Superior temporal gyrus (tissue), 1 donor: ENCODE data around the gene PRODH.
A peak's percentile ranks its signal among the peaks of the same experiment; 100 is the strongest.
"Not testable (repeated sequence)": the region's sequence is repeated elsewhere in the genome, so short reads cannot be mapped to it uniquely, and the experiment has no call there.

Experiments used
- DNase-seq: peaks from one replicate; pipeline ENCODE4 v3.0.0-alpha.2; 2016; ENCODE audit errors: extremely low spot score

The PRODH gene

GRCh38 chr22:18968011-18968749 is 32.1 kb upstream of the PRODH start:
- no peak for DNase-seq

- not testable (repeated sequence) for DNase-seq
Observed at GRCh38 chr22:18967391-18968010, 31.4 kb upstream of the PRODH start.

- DNase-seq, result peak; percentile 28
Observed at GRCh38 chr22:18966748-18967147, 30.7 kb upstream of the PRODH start.

GRCh38 chr22:18965526-18966421 is 29.7 kb upstream of the PRODH start:
- DNase-seq, result no peak

GRCh38 chr22:18964501-18965265 is 28.6 kb upstream of the PRODH start:
- DNase-seq, result not testable (repeated sequence)

- not testable (repeated sequence) for DNase-seq
Observed at GRCh38 chr22:18964051-18964450, 28.0 kb upstream of the PRODH start.

GRCh38 chr22:18962308-18962635 is 26.2 kb upstream of the PRODH start:
- no peak for DNase-seq

- not testable (repeated sequence) for DNase-seq
Observed at GRCh38 chr22:18961632-18962307, 25.7 kb upstream of the PRODH start.

GRCh38 chr22:18961201-18961600 is 25.1 kb upstream of the PRODH start:
- not testable (repeated sequence) for DNase-seq

- not testable (repeated sequence) for DNase-seq
Observed at GRCh38 chr22:18960166-18960820, 24.2 kb upstream of the PRODH start.

GRCh38 chr22:18959741-18960140 is 23.6 kb upstream of the PRODH start:
- DNase-seq, result not testable (repeated sequence)

GRCh38 chr22:18959266-18959665 is 23.2 kb upstream of the PRODH start:
- DNase-seq, result not testable (repeated sequence)

- DNase-seq, result not testable (repeated sequence)
Observed at GRCh38 chr22:18958738-18959137, 22.6 kb upstream of the PRODH start.

- DNase-seq, result not testable (repeated sequence)
Observed at GRCh38 chr22:18958321-18958705, 22.2 kb upstream of the PRODH start.

- not testable (repeated sequence) for DNase-seq
Observed at GRCh38 chr22:18957621-18958320, 21.7 kb upstream of the PRODH start.

GRCh38 chr22:18956956-18957355 is 20.9 kb upstream of the PRODH start:
- DNase-seq, result not testable (repeated sequence)

- DNase-seq, result not testable (repeated sequence)
Observed at GRCh38 chr22:18956121-18956895, 20.2 kb upstream of the PRODH start.

GRCh38 chr22:18955696-18956095 is 19.6 kb upstream of the PRODH start:
- no peak for DNase-seq

GRCh38 chr22:18954990-18955571 is 19.0 kb upstream of the PRODH start:
- no peak for DNase-seq
